Spleen (tissue), 7 donors: ENCODE measurements around the gene PTPRO.

Experiments used
- CTCF ChIP-seq, 11 experiments: fragments of 200-600 bp in 7 of 11; fragments of 450-650 bp in 4 of 11; sonication (generic) in 4 of 11; IDR thresholded peaks in 8 of 11; conservative IDR thresholded peaks in 3 of 11; 1 replicate in 7 of 11; 2 replicates in 4 of 11; pipeline versions ENCODE4 v1.4.0 to v1.8.0; 2016 to 2021; ENCODE audit warnings: antibody characterized with exemption in 11 of 11, inconsistent platforms in 4 of 11, mild to moderate bottlenecking in 1 of 11
- POLR2A ChIP-seq, 3 donors: fragments of 450-650 bp; IDR thresholded peaks; one replicate each; pipeline ENCODE4 v1.5.1; 2017; ENCODE audit warnings: antibody characterized with exemption in 3 of 3, mild to moderate bottlenecking in 1 of 3
- donor health status: DM: no; HTN: no; CAD: no; lungs with moderate emphysema.
- donor health status: DM: no; HTN: no; CAD: no.
- donor health status: DM: no; HTN: no; CAD: no.

- TF ChIP-seq POLR2A (IDR thresholded peaks at IDR 0.05) (no peak), CTCF (IDR thresholded peaks at IDR 0.05 in 8 of 11, conservative IDR thresholded peaks at IDR 0.05 in 3 of 11) (no peak)
Observed at GRCh38 chr12:15601210-15601800, 279.0 kb downstream of the PTPRO start.
